ENCODE data around the gene ZNF761.
A peak's percentile ranks its signal among the peaks of the same experiment; 100 is the strongest.
"Not testable (repeated sequence)": the region's sequence is repeated elsewhere in the genome, so short reads cannot be mapped to it uniquely, and the experiment has no call there.

The ZNF761 gene

DNA sequence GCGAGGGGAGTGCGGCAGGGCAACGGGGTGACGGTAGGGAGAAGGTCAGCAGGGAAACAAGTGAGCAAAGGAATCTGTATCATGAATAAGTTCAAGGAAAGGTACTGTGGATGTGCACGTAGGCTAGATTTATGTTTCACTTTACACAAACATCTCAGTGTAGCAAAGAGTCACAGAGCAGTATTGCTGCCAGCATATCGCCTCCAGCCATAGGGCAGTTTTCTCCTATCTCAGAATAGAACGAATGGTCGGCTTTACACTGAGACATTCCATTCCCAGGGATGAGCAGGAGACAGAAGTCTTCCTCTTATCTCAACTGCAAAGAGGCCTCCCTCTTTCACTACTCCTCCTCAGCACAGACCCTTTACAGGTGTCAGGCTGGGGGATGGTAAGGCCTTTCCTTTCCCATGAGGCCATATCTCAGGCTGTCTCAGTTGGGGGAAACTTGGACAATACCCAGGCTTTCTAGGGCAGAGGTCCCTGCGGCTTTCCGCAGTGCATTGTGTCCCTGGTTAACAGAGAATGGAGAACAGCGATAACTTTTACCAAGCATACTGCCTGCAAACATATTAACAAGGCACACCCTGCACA lies 28.4 kb downstream of the ZNF761 start:
- not testable (repeated sequence) for DNase-seq

DNA sequence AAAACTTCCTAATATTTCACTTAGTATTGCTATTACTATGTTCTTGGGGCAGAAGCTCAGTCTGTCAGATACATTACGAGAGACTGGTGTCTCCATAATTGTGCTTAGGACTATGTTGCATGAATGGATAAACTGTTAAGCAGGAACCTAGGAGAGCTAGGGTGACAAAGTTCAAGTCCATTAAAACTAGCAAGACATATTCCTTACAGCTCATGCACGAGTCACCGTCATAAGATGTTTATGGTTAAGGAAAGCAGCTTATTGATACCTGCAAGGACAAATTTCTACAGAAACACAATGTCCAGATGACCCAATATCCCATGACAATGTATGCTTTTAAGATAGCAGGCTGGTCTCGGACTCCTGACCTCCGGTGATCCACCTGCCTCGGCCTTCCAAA lies 30.1 kb downstream of the ZNF761 start:
- DNase-seq = no peak

DNA sequence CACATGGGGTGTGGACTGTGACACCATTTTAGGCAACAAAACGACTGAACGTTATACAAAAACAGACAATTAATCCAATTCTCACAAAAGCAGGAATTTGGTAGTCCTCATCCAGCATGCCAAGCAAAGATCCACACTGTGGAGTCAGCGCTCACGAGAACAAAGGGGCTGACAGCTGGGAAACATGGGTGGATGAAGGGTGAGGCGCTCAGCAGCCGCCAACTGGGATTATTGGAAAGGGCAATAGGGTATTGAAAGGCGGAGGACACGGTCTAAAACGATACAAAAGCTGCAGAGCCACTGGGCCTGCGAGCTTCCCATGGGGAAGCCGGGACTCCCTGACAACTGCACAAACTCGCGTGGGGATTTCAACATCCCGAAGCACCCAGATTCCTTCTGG lies 31.1 kb downstream of the ZNF761 start:
- no peak for DNase-seq

DNA sequence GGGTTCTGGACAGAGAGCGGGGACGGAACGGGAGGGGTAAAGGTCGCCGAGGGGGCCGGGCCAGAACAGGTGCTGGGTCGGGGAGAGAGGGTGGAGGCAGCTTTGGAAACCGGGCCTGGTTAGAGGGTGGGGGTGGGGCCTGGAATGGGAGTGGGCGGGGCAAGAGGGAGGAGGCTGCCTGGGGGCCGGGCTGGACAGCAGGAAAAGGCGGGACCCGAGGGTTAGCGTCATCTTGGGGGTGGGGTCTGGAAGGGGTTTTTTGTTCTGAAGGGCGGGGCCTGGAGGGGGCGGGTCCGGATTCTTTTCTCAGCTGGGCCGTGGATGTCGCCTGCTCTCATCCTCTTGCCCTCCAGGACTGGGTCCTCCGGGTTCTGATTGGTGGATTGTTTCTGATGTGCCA lies 31.5 kb downstream of the ZNF761 start:
- DNase-seq = peak in 1 of 2 donors; percentile 3

DNA sequence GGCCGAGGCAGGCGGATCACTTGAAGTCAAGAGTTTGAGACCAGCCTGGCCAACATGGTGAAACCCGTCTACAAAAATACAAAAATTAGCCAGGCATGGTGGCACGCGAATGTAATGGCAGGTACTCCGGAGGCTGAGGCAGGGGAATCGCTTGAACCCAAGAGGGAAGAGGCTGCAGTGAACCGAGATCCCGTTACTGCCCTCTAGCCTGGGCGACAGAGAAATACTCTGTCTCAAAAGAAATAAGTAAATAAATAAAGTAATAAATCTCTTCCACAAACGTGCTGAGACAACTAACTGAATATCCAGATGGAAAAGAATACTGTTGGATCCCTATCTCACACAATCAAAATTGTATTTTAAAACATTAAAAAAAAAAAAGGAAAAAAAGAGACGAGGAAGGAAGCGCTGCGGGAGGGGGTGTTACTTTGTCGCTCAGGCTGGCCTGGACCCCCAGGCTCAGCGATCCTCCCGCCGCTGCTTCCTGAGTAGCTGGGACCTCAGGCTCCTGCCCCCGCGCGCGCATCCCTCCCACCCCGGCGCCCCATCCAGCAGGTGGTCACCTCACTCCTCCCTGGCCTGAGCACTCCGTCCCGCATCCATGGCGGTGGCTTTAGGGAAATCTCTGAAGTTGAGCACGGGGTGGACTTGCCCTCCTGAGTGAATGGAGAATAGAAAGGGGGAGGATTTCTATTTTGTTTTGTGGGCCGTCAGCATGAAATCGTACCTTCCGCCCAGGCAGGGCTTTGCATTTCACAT lies 35.1 kb downstream of the ZNF761 start:
- peak in 1 of 2 donors; percentile 1 for DNase-seq

DNA sequence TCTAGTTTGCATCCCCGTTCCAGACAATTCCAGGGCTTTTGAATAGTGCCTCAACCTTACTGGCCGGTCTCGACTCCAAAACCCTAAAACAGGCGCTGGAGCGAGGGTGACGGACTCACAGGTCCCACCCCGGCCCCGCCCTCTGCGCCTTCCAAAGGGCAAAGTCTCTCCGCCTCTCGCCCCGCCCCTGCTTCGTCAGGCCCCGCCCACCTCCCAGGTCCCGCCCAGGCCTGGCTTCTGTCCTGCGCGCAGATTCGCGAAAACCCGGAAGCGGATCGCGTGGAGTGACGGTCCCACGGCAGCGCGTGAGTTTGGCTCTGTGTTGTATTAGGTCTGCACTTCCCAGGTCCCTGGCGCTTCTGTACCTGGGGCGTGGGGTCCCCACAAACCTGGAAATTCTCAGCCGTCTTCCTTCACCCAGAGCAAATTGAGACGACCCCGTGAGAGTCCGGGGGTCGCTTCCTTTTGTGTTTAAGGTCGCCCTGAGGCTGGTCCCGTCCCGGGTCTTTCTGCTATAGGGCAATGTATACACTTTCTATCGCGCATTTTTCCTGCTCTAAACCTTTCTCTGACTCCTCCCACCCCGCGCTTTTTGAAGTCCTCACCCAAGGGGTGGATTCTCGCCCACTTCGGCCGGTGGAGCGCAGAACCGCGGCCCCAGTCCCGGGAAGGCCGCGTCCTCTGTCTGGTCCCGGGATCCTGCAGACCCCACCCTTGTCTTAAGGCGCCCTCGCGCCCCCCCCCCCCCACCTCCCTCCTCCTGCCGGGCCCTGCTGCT lies 35.9 kb downstream of the ZNF761 start, which contains the start of gene ZNF813:
Gene ZNF813 (plus strand): TSS at position 249 of the 778 bp plus-strand sequence. CDS start 16,090 bp downstream, outside the sequence.
- DNase-seq = peak; percentile 93 to 96

DNA sequence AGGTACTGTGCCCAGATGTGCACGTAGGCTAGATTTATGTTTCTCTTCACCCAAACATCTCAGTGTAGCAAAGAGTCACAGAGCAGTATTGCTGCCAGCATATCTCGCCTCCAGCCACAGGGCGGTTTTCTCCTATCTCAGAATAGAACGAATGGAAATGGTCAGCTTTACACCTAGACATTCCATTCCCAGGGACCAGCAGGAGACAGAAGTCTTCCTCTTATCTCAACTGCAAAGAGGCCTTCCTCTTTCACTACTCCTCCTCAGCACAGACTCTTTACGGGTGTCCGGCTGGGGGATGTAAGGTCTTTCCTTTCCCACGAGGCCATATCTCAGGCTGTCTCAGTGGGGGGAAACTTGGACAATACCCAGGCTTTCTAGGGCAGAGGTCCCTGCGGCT lies 36.8 kb downstream of the ZNF761 start:
- not testable (repeated sequence) for DNase-seq

DNA sequence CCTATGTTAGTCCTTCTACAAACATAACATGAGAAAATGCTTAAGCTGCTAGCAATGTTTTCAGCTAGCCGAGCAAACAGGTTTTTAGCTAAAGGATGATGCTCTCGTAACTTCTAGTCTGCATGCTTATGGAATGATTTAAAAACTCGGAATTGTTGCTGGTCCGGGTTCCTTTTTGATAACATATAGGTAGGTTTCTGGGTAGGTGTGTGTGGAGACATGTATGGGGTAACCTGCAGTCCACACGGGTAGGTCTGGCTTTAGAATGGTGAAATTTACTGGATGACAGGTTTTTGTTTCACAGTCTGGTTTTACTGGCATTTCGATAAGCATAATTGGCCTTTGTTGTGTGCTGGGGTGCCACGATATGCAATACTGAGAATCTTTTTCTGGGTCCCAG lies 40.1 kb downstream of the ZNF761 start:
- no peak for DNase-seq

DNA sequence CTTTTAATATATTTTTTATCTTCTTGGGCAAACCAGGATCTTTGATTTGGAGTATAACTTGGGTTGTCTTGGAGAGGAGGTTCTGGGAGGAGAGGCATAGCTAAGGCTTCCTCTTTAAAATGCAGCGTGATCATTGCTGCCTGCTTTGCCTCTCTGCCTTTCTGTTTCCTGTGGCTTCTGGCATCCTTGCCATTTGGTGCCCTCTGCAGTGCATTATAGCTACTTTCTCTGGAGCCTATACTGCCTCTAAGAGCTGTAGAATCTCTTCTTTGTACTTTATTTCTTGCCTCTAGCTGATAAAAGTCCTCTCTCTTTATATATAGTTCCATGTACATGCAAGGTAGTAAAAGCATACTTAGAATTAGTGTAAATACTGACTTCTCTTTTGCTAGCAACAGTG lies 43.0 kb downstream of the ZNF761 start:
- not testable (repeated sequence) for DNase-seq

DNA sequence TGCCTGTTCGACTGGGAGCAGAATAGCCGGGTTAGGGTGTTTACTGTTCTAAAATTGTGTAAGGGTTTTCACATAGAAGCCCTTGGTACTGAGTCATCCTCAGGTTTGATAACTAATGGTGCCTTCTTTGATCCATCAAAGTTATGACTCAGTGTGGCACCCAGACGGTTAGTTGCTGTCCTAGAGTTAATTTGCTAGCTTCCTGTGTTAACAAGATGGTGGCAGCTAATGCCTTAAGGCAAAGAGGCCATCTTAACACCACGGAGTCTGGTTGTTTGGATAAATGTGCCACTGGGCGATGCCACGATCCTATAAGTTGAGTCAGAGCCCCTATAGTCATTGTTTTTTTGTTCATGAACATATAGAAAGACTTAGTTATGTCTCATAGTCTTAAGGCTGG lies 43.7 kb downstream of the ZNF761 start:
- not testable (repeated sequence) for DNase-seq

DNA sequence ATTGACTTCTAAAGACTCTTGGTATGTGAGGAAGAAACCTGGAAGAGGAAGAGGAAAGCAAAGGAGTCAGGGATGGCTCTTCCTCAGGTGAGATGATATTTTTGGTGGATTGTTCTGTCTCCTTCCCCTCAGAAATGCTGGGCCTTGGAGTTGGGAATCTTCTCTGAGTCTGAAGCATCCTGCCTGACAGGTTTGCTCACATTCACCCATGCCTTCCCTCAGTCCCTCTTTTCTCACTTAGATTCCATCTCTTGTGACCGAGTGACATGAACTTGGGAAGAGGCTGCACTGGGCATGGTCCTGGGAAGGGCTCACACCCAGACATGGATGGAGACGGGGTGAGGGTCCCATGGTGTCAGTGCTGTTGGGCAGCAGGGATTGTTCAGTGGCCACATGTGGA lies 52.0 kb downstream of the ZNF761 start:
- DNase-seq = not testable (repeated sequence)

DNA sequence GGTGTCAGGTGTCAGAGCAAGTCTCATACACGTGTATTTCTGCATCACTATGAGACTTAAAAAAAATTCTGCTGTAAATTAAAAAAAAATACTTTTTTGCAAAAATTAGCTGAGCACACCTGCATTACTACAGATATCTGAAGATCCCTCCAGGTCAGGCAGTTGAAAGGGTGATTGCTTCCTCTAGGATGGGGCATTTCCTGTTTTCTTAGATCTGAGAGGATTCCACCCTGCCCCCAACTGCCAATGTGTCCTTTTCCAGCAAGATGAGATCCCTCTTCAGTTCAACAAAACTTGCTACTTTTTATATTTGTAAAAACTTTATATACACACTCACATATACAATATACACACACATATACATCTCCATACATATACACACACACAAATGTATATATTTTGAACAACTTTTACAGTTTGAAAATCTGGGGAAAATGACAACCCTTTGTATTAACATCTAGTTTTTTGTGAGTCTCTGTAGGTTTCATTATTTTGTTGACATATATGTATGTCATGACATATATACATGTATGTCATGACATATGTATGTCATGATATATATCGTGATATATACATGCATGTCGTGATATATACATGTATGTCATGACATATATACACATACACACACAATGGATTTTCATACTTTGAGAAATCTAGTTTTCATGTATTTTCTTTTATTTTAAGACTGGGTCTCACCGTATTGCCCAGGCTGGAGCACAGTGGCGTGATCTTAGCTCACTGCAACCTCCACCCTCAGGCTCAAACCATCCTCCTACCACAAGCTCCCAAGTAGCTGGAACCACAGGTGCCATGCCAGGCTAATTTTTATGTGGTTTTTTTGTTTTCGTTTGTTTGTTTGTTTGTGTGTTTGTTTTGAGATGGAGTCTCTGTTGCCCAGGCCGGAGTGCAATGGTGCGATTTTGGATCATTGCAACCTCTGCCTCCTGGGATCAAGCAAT lies 53.5 kb downstream of the ZNF761 start:
- no peak for DNase-seq

DNA sequence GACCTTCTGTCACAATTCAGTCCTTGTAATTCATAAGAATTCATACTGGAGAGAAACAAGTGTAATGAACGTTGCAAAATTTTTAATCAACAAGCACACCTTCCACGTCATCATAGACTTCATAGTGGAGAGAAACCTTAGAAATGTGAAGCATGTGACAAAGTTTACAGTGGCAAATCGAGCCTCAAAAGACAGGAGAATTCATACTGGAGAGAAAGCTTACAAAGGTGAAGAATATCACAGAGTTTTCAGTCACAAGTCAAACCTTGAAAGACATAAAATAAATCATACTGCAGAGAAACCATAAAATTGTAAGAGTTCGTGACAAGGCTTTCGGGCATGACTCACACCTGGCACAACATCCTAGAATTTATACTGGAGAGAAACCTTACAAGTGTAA lies 60.4 kb downstream of the ZNF761 start:
- no peak for DNase-seq

DNA sequence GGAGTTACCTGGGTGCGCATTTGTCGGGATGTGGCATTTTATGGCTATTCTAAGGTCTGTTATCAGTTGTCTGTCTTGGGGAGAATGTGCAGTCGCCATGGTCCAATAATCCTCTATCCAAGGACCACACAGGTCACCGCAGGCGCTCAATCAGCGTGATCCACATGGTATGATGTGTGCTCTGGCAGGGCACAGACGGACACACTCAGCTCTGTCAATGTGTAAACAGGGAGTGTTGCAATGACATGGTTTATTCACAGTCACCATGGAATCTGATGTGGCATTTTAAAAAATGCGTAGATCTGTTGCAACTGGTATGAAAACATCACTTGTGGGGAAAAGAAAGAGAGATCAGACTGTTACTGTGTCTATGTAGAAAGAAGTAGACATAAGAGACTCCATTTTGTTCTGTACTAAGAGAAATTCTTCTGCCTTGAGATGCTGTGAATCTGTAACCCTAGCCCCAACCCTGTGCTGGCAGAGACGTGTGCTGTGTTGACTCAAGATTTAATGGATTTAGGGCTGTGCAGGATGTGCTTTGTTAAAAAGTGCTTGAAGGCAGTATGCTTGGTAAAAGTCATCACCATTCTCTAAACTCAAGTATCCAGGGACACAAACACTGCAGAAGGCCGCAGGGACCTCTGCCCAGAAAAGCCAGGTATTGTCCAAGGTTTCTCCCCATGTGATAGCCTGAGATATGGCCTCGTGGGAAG lies 65.7 kb downstream of the ZNF761 start:
- not testable (repeated sequence) for DNase-seq

DNA sequence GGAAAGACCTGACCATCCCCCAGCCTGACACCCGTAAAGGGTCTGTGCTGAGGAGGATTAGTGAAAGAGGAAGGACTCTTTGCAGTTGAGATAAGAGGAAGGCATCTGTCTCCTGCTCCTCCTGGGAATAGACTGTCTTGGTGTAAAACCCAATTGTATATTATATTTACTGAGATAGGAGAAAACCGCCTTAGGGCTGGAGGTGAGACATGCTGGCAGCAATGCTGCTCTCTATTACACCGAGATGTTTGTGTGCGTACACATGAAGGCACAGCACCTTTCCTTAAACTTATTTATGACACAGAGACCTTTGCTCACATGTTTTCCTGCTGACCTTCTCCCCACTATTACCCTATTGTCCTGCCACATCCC lies 66.2 kb downstream of the ZNF761 start:
- not testable (repeated sequence) for DNase-seq

DNA sequence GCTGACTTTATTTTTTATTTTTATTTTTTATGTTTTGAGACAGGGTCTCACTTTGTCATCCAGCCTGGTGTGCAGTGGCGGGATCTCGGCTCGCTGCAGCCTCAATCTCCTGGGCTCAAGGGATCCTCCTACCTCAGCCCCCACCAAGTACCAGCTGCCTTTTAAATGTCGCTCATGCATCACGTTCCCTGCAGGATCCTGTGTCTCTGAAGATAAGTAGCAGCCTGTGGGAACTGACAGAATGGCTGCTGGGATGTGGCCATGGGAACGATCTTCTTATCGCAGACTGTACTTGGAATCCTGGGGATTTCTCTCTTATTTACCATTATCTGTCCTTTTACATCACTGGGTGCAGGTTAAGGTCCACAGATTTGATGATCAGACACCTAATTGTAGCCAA lies 71.4 kb downstream of the ZNF761 start:
- DNase-seq = not testable (repeated sequence)

DNA sequence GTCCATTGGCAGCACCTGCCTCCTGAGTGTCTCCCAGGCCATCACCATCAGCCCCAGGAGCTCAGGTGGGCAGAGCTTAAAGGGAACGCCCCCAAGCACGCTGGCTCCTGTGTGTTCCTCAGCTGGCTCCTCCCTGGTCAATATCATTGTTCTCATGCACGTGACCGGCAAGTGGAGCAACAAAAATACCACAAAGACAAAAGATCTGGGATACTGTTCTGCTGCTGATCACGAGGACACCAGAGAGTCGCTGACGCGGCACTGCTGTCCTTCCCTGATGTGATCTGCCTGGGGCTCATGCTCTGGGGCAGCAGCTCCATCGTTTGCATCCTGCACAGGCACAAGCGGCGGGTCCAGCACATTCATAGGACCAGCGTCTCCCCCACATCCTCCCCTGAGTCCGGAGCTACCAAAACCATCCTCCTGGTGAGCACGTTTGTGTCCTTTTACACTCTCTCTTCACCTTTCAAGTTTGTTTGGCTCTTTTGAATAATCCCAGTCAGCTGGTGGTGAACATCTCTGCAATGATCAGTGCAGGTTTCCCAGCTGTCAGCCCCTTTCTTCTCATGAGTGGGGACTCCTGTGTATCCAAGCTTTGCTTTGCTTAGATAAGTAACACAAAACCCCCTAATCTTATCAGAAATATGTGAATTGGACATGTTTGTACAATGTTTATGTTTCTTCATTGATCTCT lies 72.0 kb downstream of the ZNF761 start:
- DNase-seq = not testable (repeated sequence)

DNA sequence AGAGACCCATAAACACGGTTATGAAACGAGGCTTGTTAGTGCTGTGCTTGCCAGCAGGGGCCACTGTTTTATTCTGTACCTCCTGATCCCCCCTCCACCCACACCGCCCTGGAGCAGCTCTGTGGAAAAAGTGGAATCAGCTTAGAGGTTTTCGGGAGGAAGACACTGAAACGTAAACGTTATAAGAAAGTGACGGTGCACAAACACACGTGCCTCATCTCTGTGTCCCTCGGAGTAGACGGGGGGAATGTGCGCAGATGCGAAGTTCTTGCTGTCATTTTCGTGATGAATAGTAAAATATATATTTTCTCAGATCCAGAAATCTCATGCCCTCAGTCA lies 72.5 kb downstream of the ZNF761 start:
- DNase-seq = not testable (repeated sequence)

DNA sequence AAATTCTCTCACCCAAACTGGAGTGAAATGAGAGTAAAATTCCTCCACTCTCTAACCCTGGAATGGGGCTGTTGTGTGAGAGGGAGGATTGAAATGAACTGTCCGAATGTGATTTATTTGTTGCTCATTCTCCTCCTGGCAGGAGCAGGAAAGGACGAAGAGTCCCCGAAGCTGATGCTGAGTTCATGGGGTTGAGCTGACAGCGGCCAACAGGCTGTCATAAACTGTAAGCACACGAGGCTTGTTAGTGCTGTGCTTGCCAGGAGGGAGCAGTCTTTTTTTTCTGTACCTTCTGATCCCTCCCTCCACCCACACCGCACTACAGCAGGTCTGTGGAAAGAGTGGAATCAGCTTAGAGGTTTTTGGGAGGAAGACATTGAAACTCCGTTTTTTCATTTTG lies 73.1 kb downstream of the ZNF761 start:
- DNase-seq = no peak

DNA sequence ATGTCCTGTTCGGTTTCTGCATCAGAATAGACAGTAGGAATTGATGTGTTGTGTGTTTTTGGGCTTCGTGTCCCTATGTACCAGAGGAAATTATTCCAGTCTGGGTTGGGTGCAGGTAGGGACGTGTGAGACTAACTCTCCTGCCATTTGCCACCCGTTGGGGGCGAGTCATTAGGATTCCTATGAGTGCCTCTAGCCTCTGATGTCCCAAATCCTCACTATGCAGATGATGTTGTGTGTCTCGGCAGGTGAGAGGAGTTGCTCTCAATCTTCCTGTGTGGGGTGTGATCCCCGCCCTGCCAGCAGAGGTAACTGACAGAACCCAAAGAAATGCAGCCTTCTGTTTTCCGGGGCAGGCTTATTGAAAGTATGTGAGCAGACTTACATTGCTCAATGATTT lies 74.9 kb downstream of the ZNF761 start:
- DNase-seq = no peak
